Frontal cortex (tissue), 4 donors: ENCODE measurements around the gene TIAM1. TPM values are rescaled to one million over a fixed set of nuclear protein-coding genes. Genes with fewer than 3 reads are reported as not detected.

Source experiments
- DNase-seq, 2 donors: peaks; one replicate each; pipeline ENCODE4 v3.0.0; 2012; ENCODE audit warnings: low spot score in 2 of 2
- FAIRE-seq: peaks from 2 replicates; lab custom pipeline; 2012; peaks lifted over from hg19 to GRCh38; lab: Jason Lieb, UNC
- total RNA-seq: library from RNA; depleted of rRNA; stranded (reverse); fragments of >200 nt; gene quantifications from one replicate; pipeline ENCODE4 v1.2.3, GENCODE V29; 2014
- donor health status: control.
- donor health status: control.
- donor health status: control.

Gene TIAM1
- 26.5 TPM for total RNA-seq

- FAIRE-seq (no peak), DNase-seq (peak; percentile 48 to 49)
Observed at GRCh38 chr21:31343680-31344480, at the start of gene TIAM1. TIAM1 (minus strand) TSS chr21:31344261; CDS start chr21:31266972, 77,289 bp downstream.

- DNase-seq: no peak
- no peak for FAIRE-seq
Observed at GRCh38 chr21:31387560-31388186, 43.6 kb upstream of the TIAM1 start.

GRCh38 chr21:31386006-31386405 lies 41.9 kb upstream of the TIAM1 start:
- FAIRE-seq (no peak), DNase-seq (no peak)

- DNase-seq (no peak), FAIRE-seq (no peak)
Observed at GRCh38 chr21:31383770-31384169, 39.7 kb upstream of the TIAM1 start.

GRCh38 chr21:31382060-31382459 lies 38.0 kb upstream of the TIAM1 start:
- DNase-seq (no peak), FAIRE-seq (no peak)

GRCh38 chr21:31376301-31376700 lies 32.2 kb upstream of the TIAM1 start:
- FAIRE-seq: no peak
- DNase-seq: no peak

- no peak for FAIRE-seq
- DNase-seq: no peak
Observed at GRCh38 chr21:31374395-31374794, 30.3 kb upstream of the TIAM1 start.

- no peak for DNase-seq
- FAIRE-seq: no peak
Observed at GRCh38 chr21:31372471-31372765, 28.4 kb upstream of the TIAM1 start.

- no peak for FAIRE-seq
- DNase-seq: no peak
Observed at GRCh38 chr21:31371715-31372470, 27.8 kb upstream of the TIAM1 start.

- no peak for FAIRE-seq
- DNase-seq: no peak
Observed at GRCh38 chr21:31370893-31371544, 27.0 kb upstream of the TIAM1 start.

- no peak for DNase-seq
- no peak for FAIRE-seq
Observed at GRCh38 chr21:31370281-31370892, 26.3 kb upstream of the TIAM1 start.

- FAIRE-seq (no peak), DNase-seq (no peak)
Observed at GRCh38 chr21:31368361-31368760, 24.3 kb upstream of the TIAM1 start.

GRCh38 chr21:31367801-31368200 lies 23.7 kb upstream of the TIAM1 start:
- no peak for DNase-seq
- no peak for FAIRE-seq

- no peak for FAIRE-seq
- no peak for DNase-seq
Observed at GRCh38 chr21:31366825-31367224, 22.8 kb upstream of the TIAM1 start.

GRCh38 chr21:31364253-31364945 lies 20.3 kb upstream of the TIAM1 start:
- no peak for DNase-seq
- FAIRE-seq: no peak

GRCh38 chr21:31363720-31364119 lies 19.7 kb upstream of the TIAM1 start:
- DNase-seq (no peak), FAIRE-seq (no peak)

- FAIRE-seq: no peak
- DNase-seq: no peak
Observed at GRCh38 chr21:31360717-31361116, 16.7 kb upstream of the TIAM1 start.

GRCh38 chr21:31358158-31358557 lies 14.1 kb upstream of the TIAM1 start:
- no peak for DNase-seq
- no peak for FAIRE-seq

- no peak for FAIRE-seq
Observed at GRCh38 chr21:31356440-31356839, 12.4 kb upstream of the TIAM1 start.

More at GRCh38 chr21:31356440-31356839, 12.4 kb upstream of the TIAM1 start:
- DNase-seq: no peak
